H1 (cell line): ENCODE results near the gene ZBTB43. TPM values are rescaled to one million over a fixed set of nuclear protein-coding genes. Genes with fewer than 3 reads are reported as not detected.

Experiments used
- CTCF ChIA-PET: fragments of 300-600 bp; sonication (Branson Sonifier 250); formaldehyde crosslinking; loops from one replicate; lab custom pipeline; 2021; ENCODE audit not compliant: partially characterized antibody; lab: Charles Lee
- POLR2A ChIA-PET: fragments of 300-600 bp; sonication (Branson Sonifier 250); formaldehyde crosslinking; loops from one replicate; lab custom pipeline; 2021; ENCODE audit warnings: inconsistent platforms; ENCODE audit not compliant: partially characterized antibody; lab: Charles Lee
- DNase-seq, 2 experiments: peaks; one replicate each; pipeline versions ENCODE4 v3.0.0 to v3.0.0-alpha.2; 2010 to 2022; ENCODE audit warnings: low spot score in 2 of 2, low read depth in 1 of 2, mixed read lengths in 1 of 2
- FAIRE-seq: peaks from 2 replicates; lab custom pipeline; 2011; peaks lifted over from hg19 to GRCh38; lab: Jason Lieb, UNC
- H2AFZ ChIP-seq: 2 replicates; pipeline ENCODE4 v1.8.1; 2012; ENCODE audit warnings: low read length, inconsistent platforms
- H2AK5ac ChIP-seq: 2 replicates; pipeline ENCODE4 v1.6.1; 2013; ENCODE audit warnings: low read depth, low read length
- H2BK120ac ChIP-seq: replicated peaks from 2 replicates; pipeline ENCODE3; 2013; ENCODE audit warnings: low read depth, low read length, inconsistent platforms
- H2BK12ac ChIP-seq: 2 replicates; pipeline ENCODE4 v1.6.1; 2013; ENCODE audit warnings: low read depth, low read length
- H2BK15ac ChIP-seq: 2 replicates; pipeline ENCODE4 v1.6.1; 2013; ENCODE audit warnings: low read length
- H2BK20ac ChIP-seq: 2 replicates; pipeline ENCODE4 v1.6.1; 2013; ENCODE audit warnings: low read length
- H2BK5ac ChIP-seq: 2 replicates; pipeline ENCODE4 v1.6.1; 2013; ENCODE audit warnings: low read depth, low read length
- H3K14ac ChIP-seq: 2 replicates; pipeline ENCODE4 v1.6.1; 2013; ENCODE audit warnings: inconsistent platforms; ENCODE audit not compliant: insufficient read length
- H3K18ac ChIP-seq: 2 replicates; pipeline ENCODE4 v1.6.1; 2013; ENCODE audit warnings: low read length; ENCODE audit errors: extremely low read depth
- H3K23ac ChIP-seq: 2 replicates; pipeline ENCODE4 v1.6.1; 2013; ENCODE audit warnings: inconsistent platforms; ENCODE audit not compliant: insufficient read length
- H3K23me2 ChIP-seq: 2 replicates; pipeline ENCODE4 v1.6.1; 2013; ENCODE audit warnings: low read depth, low read length
- H3K27ac ChIP-seq: 2 replicates; pipeline ENCODE4 v1.6.1; 2011; ENCODE audit warnings: low read depth, low read length, inconsistent platforms
- H3K27me3 ChIP-seq, 4 experiments: replicated peaks in 1 of 4; 1 replicate in 1 of 4; 2 replicates in 3 of 4; pipeline versions ENCODE4 v1.6.1 to v1.8.1; 2011 to 2013; ENCODE audit warnings: low read length in 3 of 4, mild to moderate bottlenecking in 3 of 4, inconsistent platforms in 2 of 4, mixed read lengths in 2 of 4, moderate library complexity in 1 of 4; ENCODE audit not compliant: control insufficient read depth in 3 of 4, insufficient read depth in 3 of 4; ENCODE audit errors: extremely low read depth in 1 of 4
- H3K36me3 ChIP-seq, 4 experiments: 2 replicates each; pipeline versions ENCODE4 v1.6.1 to v1.8.1; 2011 to 2013; ENCODE audit warnings: mild to moderate bottlenecking in 4 of 4, low read length in 3 of 4, moderate library complexity in 2 of 4, control low read depth in 1 of 4, inconsistent platforms in 1 of 4; ENCODE audit not compliant: insufficient read depth in 4 of 4, control insufficient read depth in 2 of 4
- H3K4ac ChIP-seq: replicated peaks from 2 replicates; pipeline ENCODE3; 2013; ENCODE audit warnings: low read length, low read depth, mixed read lengths, inconsistent platforms; ENCODE audit not compliant: insufficient read length
- H3K4me1 ChIP-seq, 4 experiments: replicated peaks in 1 of 4; 1 replicate in 1 of 4; 2 replicates in 3 of 4; pipeline versions ENCODE4 v1.6.1 to v1.8.1; 2011 to 2013; ENCODE audit warnings: low read length in 3 of 4, inconsistent platforms in 2 of 4, mixed read lengths in 1 of 4; ENCODE audit not compliant: insufficient read depth in 4 of 4, control insufficient read depth in 3 of 4
- H3K4me2 ChIP-seq, 2 experiments: 2 replicates each; pipeline versions ENCODE4 v1.6.1 to v1.8.1; 2011 to 2013; ENCODE audit warnings: low read depth in 2 of 2, low read length in 2 of 2, control low read depth in 1 of 2, inconsistent platforms in 1 of 2, mild to moderate bottlenecking in 1 of 2; ENCODE audit not compliant: insufficient read depth in 1 of 2
- H3K4me3 ChIP-seq, 4 experiments: fragments of 200-600, 300-600 bp in 1 of 4; sonication (generic), shearing (Covaris generic), sonication (Bioruptor Twin) in 1 of 4; 2 replicates each; pipeline versions ENCODE4 v1.5.1 to v1.8.1; 2011 to 2016; ENCODE audit warnings: low read length in 4 of 4, low read depth in 3 of 4, control low read depth in 2 of 4, inconsistent platforms in 2 of 4, mild to moderate bottlenecking in 2 of 4, mixed read lengths in 1 of 4, moderate library complexity in 1 of 4; ENCODE audit not compliant: insufficient read depth in 2 of 4; ENCODE audit errors: extremely low read depth in 1 of 4
- H3K56ac ChIP-seq: replicated peaks from 2 replicates; pipeline ENCODE3; 2013; ENCODE audit warnings: low read depth, mild to moderate bottlenecking, mixed read lengths, low read length, inconsistent platforms; ENCODE audit not compliant: insufficient read length
- H3K79me1 ChIP-seq: 2 replicates; pipeline ENCODE4 v1.6.1; 2013; ENCODE audit warnings: low read depth, low read length, control low read depth
- H3K79me2 ChIP-seq, 2 experiments: 2 replicates each; pipeline versions ENCODE4 v1.6.1 to v1.8.1; 2012 to 2013; ENCODE audit warnings: low read length in 2 of 2, mild to moderate bottlenecking in 2 of 2, inconsistent platforms in 1 of 2; ENCODE audit not compliant: insufficient read depth in 2 of 2, control insufficient read depth in 1 of 2
- H3K9ac ChIP-seq, 4 experiments: replicated peaks in 1 of 4; 1 replicate in 1 of 4; 2 replicates in 3 of 4; pipeline versions ENCODE4 v1.6.1 to v1.8.1; 2011 to 2013; ENCODE audit warnings: low read depth in 3 of 4, low read length in 3 of 4, control low read depth in 2 of 4, mild to moderate bottlenecking in 2 of 4, moderate library complexity in 2 of 4, inconsistent platforms in 1 of 4; ENCODE audit errors: extremely low read depth in 1 of 4
- H3K9me3 ChIP-seq, 2 experiments: 2 replicates each; pipeline versions ENCODE4 v1.6.1 to v1.8.1; 2012 to 2013; ENCODE audit warnings: mild to moderate bottlenecking in 2 of 2, moderate library complexity in 2 of 2, control low read depth in 1 of 2, inconsistent platforms in 1 of 2, low read depth in 1 of 2, low read length in 1 of 2, mixed read lengths in 1 of 2; ENCODE audit not compliant: insufficient read depth in 2 of 2
- H4K20me1 ChIP-seq, 2 experiments: replicated peaks in 1 of 2; 2 replicates each; pipeline versions ENCODE3 to v1.8.1; 2011 to 2013; ENCODE audit warnings: inconsistent platforms in 2 of 2, low read length in 2 of 2, mild to moderate bottlenecking in 1 of 2; ENCODE audit not compliant: insufficient read depth in 2 of 2, control insufficient read depth in 1 of 2
- H4K5ac ChIP-seq: 2 replicates; pipeline ENCODE4 v1.6.1; 2013; ENCODE audit warnings: low read length, low read depth, mixed read lengths, inconsistent platforms; ENCODE audit not compliant: insufficient read length
- H4K8ac ChIP-seq: 2 replicates; pipeline ENCODE4 v1.8.0; 2013; ENCODE audit warnings: mild to moderate bottlenecking, moderate library complexity, low read length, inconsistent platforms; ENCODE audit not compliant: insufficient read depth; ENCODE audit errors: extremely low read depth
- H4K91ac ChIP-seq: replicated peaks from 2 replicates; pipeline ENCODE3; 2013; ENCODE audit warnings: low read length, mixed read lengths, inconsistent platforms; ENCODE audit not compliant: insufficient read length
- RAD21 ChIP-seq, 2 experiments: IDR thresholded peaks in 1 of 2; conservative IDR thresholded peaks in 1 of 2; 2 replicates each; pipeline ENCODE4 v1.6.1; 2011; ENCODE audit warnings: low read depth in 2 of 2, low read length in 2 of 2, improper control_type of control experiment in 1 of 2, inconsistent platforms in 1 of 2, mild to moderate bottlenecking in 1 of 2, moderate library complexity in 1 of 2
- RBBP5 ChIP-seq: IDR thresholded peaks from 2 replicates; pipeline ENCODE4 v1.7.1; 2012; ENCODE audit warnings: low read depth, mild to moderate bottlenecking, inconsistent platforms, low read length, moderate library complexity, borderline replicate concordance
- SP2 ChIP-seq: IDR thresholded peaks from 2 replicates; pipeline ENCODE4 v1.6.1; 2012; ENCODE audit warnings: mild to moderate bottlenecking, low read length, inconsistent platforms
- SUZ12 ChIP-seq: fragments of 200-600 bp; sonication (generic); IDR thresholded peaks from 2 replicates; pipeline ENCODE4 v1.6.1; 2012; ENCODE audit warnings: mild to moderate bottlenecking, inconsistent platforms, low read length, moderate library complexity, mixed read lengths
- WGBS, 2 experiments: shearing (Covaris generic) in 1 of 2; methylation state at CpG; one replicate each; pipeline versions ENCODE4 v1.1.6 to v1.1.7; 2013 to 2015; ENCODE audit warnings: low lambda C conversion rate in 2 of 2, mixed read lengths in 2 of 2, inconsistent platforms in 1 of 2, low coverage in 1 of 2, missing lambda C conversion rate in 1 of 2; ENCODE audit not compliant: insufficient replicate concordance in 2 of 2, insufficient coverage in 1 of 2, insufficient read length in 1 of 2; ENCODE audit errors: extremely low coverage in 1 of 2, missing lambda C conversion rate in 1 of 2; 5-methylcytosine and 5-hydroxymethylcytosine counted together
- polyA plus RNA-seq, 7 experiments: library from polyadenylated mRNA; depleted of rRNA in 3 of 7; stranded (reverse) in 5 of 7; unstranded in 2 of 7; fragments of >200 nt in 5 of 7; fragments of 200-250 nt in 2 of 7; gene quantifications; 1 replicate in 5 of 7; 2 replicates in 1 of 7; 4 replicates in 1 of 7; pipeline versions ENCODE4 v1.2.1 to v1.2.3, GENCODE V29; 2011 to 2013; ENCODE audit warnings: missing spikeins in 2 of 7, mixed read lengths in 2 of 7
- total RNA-seq: library from RNA; stranded (reverse); fragmentation: NEBNext Ultra II Directional; extraction: Animal tissue kit (Norgen Biotek cat#: 25700); gene quantifications from 2 replicates; pipeline ENCODE4 v1.2.1, GENCODE V29; 2021
- TF ChIP-seq, protein P1 (sequence below), 3 experiments: IDR thresholded peaks; 1 replicate in 2 of 3; 2 replicates in 1 of 3; pipeline versions ENCODE4 v1.5.1 to v1.6.1; 2011; ENCODE audit warnings: low read length in 3 of 3, mild to moderate bottlenecking in 3 of 3, inconsistent platforms in 2 of 3, low read depth in 1 of 3, moderate library complexity in 1 of 3; ENCODE audit not compliant: insufficient read depth in 1 of 3; ENCODE audit errors: control extremely low read depth in 1 of 3
- TF ChIP-seq, protein P2 (sequence below): IDR thresholded peaks from 2 replicates; pipeline ENCODE4 v1.6.1; 2012; ENCODE audit warnings: inconsistent platforms

Gene ZBTB43
- total and polyA plus RNA-seq, 2 of the 8 experiments (the other 6 are each of a cell fraction or from before 2014, with no cell fraction given): 4.1 to 16.7 TPM

GRCh38 chr9:126773004-126773607, 31.7 kb upstream of the ZBTB43 start:
- Histone ChIP-seq H3K4me1 (no peaks in the 10 kb centered on the region), H4K91ac (no peak overlapping the region), H3K79me2 (no peaks in the 10 kb centered on the region), H3K4ac (no peak overlapping the region), H2BK12ac (no peak overlapping the region), H2AFZ (peak overlapping the region; percentile 95; the same call in 1 of the 2 replicates), H3K36me3 (no peaks in the 10 kb centered on the region), H3K9ac (no peak overlapping the region), H3K18ac (no peak overlapping the region), H3K56ac (no peak overlapping the region), H2BK15ac (no peak overlapping the region), H3K23ac (no peak overlapping the region), H3K4me2 (no peak overlapping the region), H3K4me3 (no peak overlapping the region), H3K79me1 (no peaks in the 10 kb centered on the region), H3K27me3 (no peaks in the 10 kb centered on the region), H3K27ac (no peak overlapping the region), H4K5ac (no peak overlapping the region), H3K14ac (no peak overlapping the region), H2AK5ac (no peak overlapping the region), H2BK5ac (no peak overlapping the region), H2BK120ac (no peak overlapping the region), H3K9me3 (no peaks in the 10 kb centered on the region; a peak in 1 of 4 replicates), H3K23me2 (no peaks in the 10 kb centered on the region), H4K20me1 (no peaks in the 10 kb centered on the region), H2BK20ac (no peak overlapping the region), H4K8ac (no peak overlapping the region)
- FAIRE-seq: peak; percentile 88
- 71% methylated on average over 14 of the region's 14 CpGs; no CpG with 5 or more reads in 1 of the 2 experiments for WGBS, 2 experiments
- no peak for TF ChIP-seq RBBP5
- TF ChIP-seq SUZ12: no peak
- TF ChIP-seq, protein P1, sequence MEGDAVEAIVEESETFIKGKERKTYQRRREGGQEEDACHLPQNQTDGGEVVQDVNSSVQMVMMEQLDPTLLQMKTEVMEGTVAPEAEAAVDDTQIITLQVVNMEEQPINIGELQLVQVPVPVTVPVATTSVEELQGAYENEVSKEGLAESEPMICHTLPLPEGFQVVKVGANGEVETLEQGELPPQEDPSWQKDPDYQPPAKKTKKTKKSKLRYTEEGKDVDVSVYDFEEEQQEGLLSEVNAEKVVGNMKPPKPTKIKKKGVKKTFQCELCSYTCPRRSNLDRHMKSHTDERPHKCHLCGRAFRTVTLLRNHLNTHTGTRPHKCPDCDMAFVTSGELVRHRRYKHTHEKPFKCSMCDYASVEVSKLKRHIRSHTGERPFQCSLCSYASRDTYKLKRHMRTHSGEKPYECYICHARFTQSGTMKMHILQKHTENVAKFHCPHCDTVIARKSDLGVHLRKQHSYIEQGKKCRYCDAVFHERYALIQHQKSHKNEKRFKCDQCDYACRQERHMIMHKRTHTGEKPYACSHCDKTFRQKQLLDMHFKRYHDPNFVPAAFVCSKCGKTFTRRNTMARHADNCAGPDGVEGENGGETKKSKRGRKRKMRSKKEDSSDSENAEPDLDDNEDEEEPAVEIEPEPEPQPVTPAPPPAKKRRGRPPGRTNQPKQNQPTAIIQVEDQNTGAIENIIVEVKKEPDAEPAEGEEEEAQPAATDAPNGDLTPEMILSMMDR (IDR thresholded peaks at IDR 0.05; ENCODE audit: control extremely low read depth in 1 of 3, insufficient read depth in 1 of 3, low read depth in 1 of 3, low read length in 3 of 3): peak; percentile 61 to 81 (median 77)
- TF ChIP-seq, protein P2, sequence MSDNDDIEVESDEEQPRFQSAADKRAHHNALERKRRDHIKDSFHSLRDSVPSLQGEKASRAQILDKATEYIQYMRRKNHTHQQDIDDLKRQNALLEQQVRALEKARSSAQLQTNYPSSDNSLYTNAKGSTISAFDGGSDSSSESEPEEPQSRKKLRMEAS: 0 out of 2 replicates have a peak, but pooled peaks have one; percentile 14
- peak; percentile 70 to 75 for TF ChIP-seq RAD21 (IDR thresholded peaks at IDR 0.05 in 1 of 2, conservative IDR thresholded peaks at IDR 0.05 in 1 of 2; ENCODE audit: low read depth in 2 of 2, low read length in 2 of 2)
- TF ChIP-seq SP2: no peak
- DNase-seq: peak; percentile 17 to 70
- ChIA-PET CTCF (interaction anchor here (0.6 to 16.0 kb wide), 20 partner anchors 9 to 554 kb away, joined by 3 to 415 read pairs (median 4); no protein-coding TSS in a partner anchor), POLR2A (no interaction called here)
